ENCODE measurements around the gene INTS2.

The INTS2 gene

DNA sequence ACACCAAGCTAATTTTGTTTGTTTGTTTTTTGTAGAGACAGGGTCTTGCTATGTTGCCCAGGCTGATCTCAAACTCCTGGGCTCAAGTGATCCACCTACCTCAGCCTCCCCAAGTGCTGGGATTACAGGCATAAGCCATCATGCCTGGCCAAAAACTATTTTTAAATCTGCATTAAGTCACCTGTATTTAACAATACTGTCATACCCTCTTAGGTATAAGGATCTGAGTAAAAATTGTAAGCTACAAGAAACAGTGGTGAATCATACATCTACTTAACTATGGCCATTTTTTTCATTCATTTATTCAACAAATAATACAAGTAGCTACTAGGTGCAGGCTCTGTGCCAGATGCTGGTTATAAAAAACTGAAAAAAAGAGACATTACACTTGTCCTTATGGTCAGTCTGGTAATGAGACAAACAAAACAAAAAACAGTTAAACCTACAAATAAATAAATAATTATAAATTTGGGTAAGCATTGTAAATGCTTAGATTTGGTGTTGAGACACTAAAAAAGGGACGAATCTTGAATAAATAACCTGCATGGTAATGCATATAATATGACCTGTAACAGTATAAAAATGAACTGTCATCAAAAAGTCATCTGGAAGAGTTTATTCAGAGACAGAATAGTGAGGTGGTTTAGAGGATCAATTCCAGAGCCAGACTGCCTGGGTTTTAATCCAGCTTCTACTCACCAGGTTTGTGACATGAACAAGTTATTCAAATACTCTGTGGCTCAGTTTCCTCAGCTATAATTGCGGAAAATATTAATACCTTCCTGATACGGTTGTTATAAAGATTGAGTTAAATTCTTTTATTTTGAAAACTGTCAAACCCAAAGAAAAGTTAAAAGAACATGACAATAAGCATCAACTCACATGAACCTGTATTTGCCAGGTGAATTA, 91.3 kb downstream of the INTS2 start:
- TF ChIP-seq, protein P1, sequence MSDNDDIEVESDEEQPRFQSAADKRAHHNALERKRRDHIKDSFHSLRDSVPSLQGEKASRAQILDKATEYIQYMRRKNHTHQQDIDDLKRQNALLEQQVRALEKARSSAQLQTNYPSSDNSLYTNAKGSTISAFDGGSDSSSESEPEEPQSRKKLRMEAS (IDR thresholded peaks at IDR 0.05; ENCODE audit: low read depth, low read length) = no peak
- TF ChIP-seq, protein P2, sequence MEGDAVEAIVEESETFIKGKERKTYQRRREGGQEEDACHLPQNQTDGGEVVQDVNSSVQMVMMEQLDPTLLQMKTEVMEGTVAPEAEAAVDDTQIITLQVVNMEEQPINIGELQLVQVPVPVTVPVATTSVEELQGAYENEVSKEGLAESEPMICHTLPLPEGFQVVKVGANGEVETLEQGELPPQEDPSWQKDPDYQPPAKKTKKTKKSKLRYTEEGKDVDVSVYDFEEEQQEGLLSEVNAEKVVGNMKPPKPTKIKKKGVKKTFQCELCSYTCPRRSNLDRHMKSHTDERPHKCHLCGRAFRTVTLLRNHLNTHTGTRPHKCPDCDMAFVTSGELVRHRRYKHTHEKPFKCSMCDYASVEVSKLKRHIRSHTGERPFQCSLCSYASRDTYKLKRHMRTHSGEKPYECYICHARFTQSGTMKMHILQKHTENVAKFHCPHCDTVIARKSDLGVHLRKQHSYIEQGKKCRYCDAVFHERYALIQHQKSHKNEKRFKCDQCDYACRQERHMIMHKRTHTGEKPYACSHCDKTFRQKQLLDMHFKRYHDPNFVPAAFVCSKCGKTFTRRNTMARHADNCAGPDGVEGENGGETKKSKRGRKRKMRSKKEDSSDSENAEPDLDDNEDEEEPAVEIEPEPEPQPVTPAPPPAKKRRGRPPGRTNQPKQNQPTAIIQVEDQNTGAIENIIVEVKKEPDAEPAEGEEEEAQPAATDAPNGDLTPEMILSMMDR (IDR thresholded peaks at IDR 0.05; ENCODE audit: low read depth, low read length) = no peak
- TF ChIP-seq POLR2A (IDR thresholded peaks at IDR 0.05; ENCODE audit: extremely low read depth, insufficient read length) (no peak), MYC (IDR thresholded peaks at IDR 0.05; ENCODE audit: low read depth, low read length) (no peak)
- DNase-seq (ENCODE audit: low read depth) = no peak

DNA sequence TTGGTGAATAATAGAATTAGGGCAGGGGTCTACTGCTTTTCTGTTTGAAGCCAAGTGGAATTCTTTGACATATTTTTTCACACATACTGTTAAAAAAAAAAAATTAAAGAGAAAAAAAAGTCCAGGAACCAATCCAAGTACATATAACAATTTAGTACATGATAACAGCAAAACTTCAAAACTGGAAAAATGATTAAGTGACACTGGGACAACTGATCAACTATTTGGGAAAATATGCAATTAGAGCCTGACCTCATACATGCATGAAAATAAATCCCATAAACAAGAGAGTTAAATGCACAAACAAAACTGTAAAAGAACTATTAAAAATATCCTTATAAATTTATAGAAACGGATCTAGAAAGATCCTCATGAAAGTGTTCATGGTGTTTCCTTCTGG, 92.2 kb downstream of the INTS2 start:
- no peak for DNase-seq (ENCODE audit: low read depth)
- no peak overlapping the region for H3K4me3 ChIP-seq (ENCODE audit: low read depth, low read length)
- TF ChIP-seq, protein P2 (IDR thresholded peaks at IDR 0.05; ENCODE audit: low read depth, low read length) = no peak
- no peak for TF ChIP-seq POLR2A (IDR thresholded peaks at IDR 0.05; ENCODE audit: extremely low read depth, insufficient read length)
- TF ChIP-seq MYC (IDR thresholded peaks at IDR 0.05; ENCODE audit: low read depth, low read length) = no peak
- TF ChIP-seq, protein P1 (IDR thresholded peaks at IDR 0.05; ENCODE audit: low read depth, low read length) = no peak

More for the DNA sequence above, 91.3 kb downstream of the INTS2 start:
- H3K4me3 ChIP-seq (ENCODE audit: low read depth, low read length) = no peak overlapping the region

DNA sequence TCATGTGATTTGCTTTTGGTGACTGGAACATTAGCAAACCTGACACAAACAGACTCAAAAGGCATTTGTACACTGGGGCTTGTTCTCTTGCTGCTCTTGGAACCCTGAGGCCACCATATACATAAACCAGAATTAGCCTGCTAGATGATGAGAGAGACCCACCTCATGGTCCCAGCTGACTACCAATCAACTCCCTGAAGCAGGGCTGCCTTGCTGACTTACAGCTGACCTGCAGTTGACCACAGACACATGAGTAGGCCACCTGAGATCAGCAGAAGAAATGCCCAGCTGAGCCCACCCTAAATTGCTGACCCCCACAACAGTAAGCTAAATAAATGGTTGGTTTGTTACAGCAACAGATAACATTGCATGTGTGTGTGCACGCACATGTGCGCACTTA, 93.2 kb downstream of the INTS2 start:
- no peak for TF ChIP-seq POLR2A (IDR thresholded peaks at IDR 0.05; ENCODE audit: extremely low read depth, insufficient read length)
- TF ChIP-seq, protein P2 (IDR thresholded peaks at IDR 0.05; ENCODE audit: low read depth, low read length) = no peak
- H3K4me3 ChIP-seq (ENCODE audit: low read depth, low read length) = no peak overlapping the region
- DNase-seq (ENCODE audit: low read depth) = no peak

DNA sequence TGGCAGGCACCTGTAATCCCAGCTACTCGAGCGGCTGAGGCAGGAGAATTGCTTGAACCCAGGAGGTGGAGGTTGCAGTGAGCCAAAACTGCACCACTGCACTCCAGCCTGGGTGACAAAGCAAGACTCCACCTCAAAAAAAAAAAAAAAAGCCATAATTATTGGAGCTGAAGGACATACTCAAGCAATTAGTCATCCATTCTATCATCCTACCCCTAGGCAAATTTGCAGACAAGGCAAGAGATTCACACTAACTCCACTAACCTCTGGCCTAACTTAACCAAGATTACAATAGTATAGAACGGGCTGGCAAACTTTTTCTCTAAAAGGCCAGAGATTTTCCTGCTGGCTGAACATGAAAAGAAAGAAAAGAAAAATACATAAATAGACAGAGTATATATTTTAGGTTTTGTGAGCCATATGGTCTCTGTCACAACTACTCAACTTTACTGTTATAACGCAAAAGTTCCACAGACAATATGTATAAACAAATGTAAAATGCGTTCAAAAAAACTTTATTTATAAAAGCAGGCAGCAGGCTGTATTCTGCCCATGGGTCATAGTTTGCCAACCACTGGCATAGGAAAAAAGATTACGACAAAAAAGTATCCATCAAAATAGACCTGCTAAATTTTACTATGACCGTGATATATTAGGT, 94.1 kb downstream of the INTS2 start:
- H3K4me3 ChIP-seq (ENCODE audit: low read depth, low read length) = no peak overlapping the region
- TF ChIP-seq, protein P1 (IDR thresholded peaks at IDR 0.05; ENCODE audit: low read depth, low read length) = no peak
- TF ChIP-seq, protein P2 (IDR thresholded peaks at IDR 0.05; ENCODE audit: low read depth, low read length) = no peak
- no peak for TF ChIP-seq MYC (IDR thresholded peaks at IDR 0.05; ENCODE audit: low read depth, low read length)
- no peak for TF ChIP-seq POLR2A (IDR thresholded peaks at IDR 0.05; ENCODE audit: extremely low read depth, insufficient read length)
- DNase-seq (ENCODE audit: low read depth) = no peak

DNA sequence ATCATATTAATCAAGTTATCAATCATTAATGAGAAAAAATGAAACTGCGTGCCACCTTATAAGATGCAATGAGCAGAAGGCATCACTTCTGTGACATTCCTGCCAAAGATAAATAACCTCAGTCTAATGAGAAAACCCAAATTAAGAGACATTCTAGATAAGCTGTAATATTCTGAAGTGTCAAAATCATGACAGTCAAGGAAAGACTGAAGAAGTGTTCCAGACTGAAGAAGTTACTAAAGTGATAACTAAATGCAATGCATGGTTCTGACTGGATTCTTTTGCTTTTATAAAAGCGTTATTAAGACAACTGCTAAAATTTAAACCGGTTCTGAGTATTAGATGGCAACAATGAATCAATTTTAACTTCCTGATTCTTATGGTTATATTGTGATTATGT, 95.3 kb downstream of the INTS2 start:
- TF ChIP-seq, protein P1 (IDR thresholded peaks at IDR 0.05; ENCODE audit: low read depth, low read length) = no peak
- TF ChIP-seq, protein P2 (IDR thresholded peaks at IDR 0.05; ENCODE audit: low read depth, low read length) = no peak
- TF ChIP-seq POLR2A (IDR thresholded peaks at IDR 0.05; ENCODE audit: extremely low read depth, insufficient read length) = no peak
- no peak for TF ChIP-seq MYC (IDR thresholded peaks at IDR 0.05; ENCODE audit: low read depth, low read length)
- no peak for DNase-seq (ENCODE audit: low read depth)
- no peak overlapping the region for H3K4me3 ChIP-seq (ENCODE audit: low read depth, low read length)

Data from NB4 (cell line).